Astrocyte of the hippocampus (primary cell): ENCODE results near the gene APBA2.

ENCODE experiments used
- DNase-seq: peaks from one replicate; pipeline ENCODE4 v3.0.0; 2011; ENCODE audit warnings: low read depth, low spot score

APBA2 gene

DNA sequence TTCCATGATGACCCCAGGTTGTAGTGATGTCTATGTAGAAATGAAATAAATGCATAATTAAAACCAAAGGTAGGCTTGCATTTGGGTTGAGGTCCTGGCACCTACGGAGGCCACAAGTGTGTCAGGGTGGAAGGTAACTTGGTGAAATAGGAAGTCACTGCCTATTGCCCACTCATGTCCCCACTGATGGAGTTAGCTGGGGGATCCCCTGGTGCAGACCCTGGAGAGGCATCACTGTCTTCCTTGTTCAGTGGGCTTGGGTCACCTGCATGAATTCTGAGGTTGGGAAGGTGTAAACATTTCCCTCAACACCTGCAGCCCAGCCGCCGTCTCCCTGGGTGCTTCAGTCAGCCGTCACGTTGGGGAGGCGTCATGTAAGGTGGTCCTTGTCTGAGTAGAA lies 97.1 kb downstream of the APBA2 start:
- no peak for DNase-seq

DNA sequence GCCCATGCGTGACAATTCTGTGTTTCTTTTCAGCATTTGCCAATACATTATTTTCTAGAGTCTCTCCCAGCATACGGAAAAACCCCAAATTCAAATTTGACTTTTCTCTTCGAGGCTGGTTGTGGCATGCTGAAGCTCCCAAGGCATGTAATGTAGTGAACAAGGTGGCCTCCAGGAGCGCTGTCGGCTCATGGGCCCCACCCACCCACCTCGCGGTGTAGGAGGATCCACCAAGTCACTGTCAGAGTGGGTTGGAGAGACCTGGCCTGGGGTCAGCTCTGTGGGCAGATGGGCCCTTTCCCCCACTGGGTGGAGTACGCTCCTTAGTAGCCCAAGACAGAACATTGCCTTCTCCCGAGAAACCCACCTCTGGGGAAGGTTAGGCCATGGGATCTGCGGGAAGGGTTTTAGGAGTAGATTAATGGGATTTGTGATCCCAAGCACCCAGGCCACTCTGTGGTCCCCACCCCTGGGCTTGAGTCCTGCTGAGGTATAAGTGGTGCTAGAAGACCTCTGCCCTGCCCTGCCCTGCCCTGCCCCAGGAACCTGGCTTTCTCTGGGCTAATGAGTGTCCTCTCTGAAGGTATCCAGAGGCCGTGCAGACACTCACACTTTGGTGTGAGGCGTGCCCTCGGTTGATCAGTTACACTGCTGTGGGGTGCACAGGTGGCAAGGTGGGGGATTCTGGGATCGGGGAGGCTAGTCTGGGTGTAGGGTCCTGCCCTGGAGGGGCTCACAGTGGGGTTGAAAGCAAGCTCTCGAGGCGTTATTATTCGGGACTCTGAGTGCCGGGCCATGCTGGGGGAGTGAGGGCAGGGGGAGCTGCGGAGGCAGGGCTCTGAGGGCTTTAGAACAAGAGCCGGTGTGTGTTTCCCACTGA lies 97.9 kb downstream of the APBA2 start:
- DNase-seq: no peak

DNA sequence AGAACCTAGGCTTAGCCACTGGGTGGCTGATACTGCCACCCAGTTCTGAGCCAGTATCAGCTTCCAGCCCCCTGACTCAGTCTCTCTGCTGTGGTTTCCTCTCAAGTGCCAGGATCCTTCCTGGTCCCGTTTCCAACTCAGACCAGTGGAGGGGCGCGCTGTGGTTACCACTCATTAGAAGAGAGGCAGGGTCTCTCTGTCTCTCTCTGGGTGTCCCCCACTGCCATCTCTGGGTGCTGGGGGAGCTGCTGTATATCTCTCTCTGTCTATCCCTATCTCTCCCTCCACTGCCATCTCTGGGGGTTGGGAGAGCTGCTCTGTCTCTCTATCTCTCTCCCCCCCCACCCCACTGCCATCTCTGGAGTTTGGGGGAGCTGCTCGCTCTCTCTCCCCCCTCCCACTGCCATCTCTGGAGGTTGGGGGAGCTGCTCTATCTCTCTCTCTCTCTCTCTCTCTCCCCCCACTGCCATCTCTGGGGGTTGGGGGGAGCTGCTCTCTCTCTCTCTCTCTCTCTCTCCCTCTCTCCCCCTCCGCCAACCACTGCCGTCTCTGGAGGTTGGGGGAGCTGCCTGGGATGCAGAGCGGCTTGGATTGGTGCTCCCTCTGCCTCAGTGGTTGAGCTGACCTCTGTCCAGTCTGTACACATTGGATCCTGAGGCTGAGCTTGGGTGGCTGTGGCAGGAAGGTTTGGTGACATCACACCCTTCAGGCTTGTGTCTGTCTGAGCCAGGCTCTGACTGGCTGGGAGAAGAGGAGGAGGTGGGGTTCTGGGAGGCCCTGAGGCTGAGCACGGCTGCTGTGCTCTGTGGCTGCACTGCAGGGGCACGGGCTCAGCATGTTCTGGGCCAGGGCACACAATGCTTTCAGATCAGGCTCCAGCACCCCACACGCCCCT lies 98.9 kb downstream of the APBA2 start:
- DNase-seq: peak; percentile 91

DNA sequence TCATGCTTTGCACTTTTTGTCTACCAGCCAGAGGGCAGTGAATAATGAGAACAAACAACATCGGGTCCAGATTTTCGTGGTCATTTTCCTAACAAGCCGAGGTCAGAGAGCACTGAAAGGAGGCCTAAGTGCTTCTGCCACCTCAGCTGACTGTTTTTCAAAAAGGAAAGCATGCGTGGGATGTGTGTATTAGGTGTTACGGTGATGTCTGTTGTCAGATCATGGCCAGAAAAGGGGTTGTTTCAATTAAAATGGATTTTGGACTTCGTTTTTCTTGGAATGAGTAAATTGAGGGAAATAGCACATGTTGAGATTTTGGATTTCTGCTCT lies 99.5 kb downstream of the APBA2 start:
- no peak for DNase-seq

DNA sequence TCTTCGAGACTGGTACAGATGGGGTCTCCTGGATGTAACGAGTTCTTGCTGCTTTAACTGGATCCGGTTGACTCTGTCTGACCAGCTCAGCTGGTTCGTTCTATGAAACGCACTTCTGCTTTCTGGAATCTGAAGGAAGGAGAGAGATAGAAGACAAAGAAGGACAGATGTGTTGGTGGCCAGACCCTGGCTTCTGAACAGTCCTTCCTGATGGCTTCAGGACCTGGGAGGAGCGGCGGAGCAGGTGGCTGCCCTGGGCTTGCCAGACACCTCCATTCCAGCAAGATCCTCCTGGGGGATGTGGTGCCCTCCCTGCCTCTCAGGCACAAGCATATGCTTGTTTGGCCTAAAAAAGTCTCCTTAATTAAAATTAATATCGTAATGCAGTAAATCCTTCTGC lies 99.9 kb downstream of the APBA2 start:
- DNase-seq: no peak

DNA sequence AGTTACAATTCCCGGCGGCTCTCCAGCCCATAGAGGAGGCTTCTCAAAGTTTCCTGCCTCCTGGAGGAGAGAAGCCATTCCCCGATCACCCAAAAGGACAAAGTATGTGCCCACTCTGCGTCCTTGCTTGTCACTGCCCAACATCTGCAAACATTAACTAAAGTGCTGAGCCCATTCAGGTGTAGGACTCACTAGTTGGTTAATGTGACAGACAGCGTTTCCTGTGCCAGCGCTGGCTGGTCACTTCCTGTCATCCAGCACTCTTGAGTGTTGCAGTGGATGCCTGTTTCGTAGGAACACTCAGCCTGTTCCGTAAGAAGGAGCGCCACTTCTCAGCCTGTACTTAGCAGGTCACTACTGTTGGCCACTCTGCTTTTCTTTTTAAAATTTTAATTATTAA lies 100.3 kb downstream of the APBA2 start:
- no peak for DNase-seq

DNA sequence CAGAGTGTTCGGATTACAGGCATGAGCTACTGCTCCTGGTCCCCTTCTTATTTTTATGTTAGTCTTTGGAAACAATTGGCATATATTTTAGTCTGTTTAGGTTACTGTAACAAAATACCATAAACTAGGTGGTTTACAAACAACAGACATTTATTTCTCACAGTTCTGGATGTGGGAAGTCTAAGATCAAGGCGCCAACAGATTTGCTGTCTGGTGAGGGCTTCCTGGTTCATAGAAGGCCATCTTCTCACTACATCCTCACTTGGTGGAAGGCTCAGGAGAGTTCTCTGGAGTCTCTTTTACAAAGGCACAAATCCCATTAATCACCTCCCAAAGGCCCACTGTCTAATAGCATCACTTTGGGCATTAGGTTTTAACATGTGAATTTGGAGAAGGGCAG lies 101.0 kb downstream of the APBA2 start:
- DNase-seq: no peak

DNA sequence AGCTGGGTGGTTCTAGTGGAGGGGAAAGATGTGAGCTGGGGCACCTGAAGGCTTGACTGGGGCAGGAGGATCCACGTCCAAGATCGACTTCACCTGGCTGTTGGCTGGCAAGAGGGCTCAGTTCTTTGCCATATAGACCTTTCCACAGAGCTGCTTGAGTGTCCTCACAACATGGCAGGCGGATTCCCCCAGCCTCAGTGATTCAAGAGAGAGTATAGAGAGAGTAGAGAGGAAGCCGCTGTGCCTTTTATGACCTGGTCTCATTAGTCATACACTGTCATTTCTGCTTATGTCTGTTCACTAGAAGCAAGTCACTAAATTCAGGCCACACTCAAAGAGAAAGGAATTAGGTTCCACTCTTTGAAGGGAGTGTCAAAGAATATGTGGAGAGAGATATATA lies 101.6 kb downstream of the APBA2 start:
- no peak for DNase-seq

DNA sequence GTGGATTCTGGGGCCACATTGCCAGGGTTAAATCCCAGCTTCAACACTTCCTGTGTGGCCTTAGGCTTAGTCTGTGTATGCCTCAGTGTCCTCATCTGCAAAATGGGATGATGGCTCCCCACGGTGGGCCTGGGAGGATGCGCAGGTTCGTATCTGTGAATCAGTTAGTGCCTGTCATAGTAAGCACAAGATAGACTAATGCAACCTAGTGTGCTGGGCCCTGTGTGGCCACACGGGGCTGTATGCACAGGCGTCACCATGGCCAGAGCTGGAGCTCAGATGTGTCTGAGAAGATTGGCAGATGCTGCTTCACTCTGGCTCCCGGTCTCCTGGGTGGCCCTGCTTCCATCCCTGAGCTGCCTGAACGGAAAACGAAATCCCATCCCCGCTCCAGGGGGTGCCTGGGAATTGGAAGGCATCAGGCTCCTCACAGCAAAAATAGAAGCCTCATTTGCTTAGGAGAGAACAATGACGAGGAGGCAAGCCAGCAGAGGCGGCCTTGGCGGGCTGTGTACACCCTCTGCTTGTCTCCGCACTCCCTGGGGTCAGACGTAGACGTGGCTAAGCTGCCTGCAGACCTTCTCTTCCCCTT lies 103.6 kb downstream of the APBA2 start:
- DNase-seq: peak; percentile 52

DNA sequence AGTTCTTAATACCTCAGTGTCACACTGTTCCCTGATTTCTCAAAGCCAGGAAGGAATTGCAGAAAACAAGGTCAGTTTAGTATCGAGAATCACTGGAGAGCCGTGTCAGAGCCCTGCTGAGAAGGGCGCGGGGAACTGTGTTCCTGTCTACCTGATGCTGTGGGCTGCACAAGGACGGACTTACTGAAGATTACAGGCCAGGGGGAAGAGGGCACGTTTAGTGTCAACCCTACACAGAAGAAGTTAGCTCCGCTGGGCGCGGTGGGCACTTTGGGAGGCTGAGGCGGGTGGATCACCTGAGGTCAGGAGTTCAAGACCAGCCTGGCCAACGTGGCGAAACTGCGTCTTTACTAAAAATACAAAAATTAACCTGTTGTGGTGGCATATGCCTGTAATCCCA lies 104.1 kb downstream of the APBA2 start:
- DNase-seq: no peak

DNA sequence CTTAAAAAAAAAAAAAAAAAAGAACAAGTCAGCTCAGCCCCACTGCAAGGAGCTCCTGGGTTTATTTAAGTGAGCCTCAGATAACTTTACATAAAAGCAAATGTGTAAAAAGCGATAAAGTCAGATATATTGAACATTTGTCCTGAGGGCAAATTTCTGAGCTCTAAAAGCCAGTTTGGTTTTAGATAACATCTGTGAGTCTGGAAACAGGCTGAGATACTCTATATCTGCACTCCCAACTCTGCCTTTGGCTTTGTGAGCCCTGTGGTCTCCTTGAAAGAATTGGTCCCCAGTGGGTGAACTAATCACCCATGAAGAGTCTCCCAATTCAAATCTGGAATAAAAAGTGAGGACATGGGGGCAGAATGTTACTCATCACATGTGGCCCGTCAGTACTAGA lies 104.6 kb downstream of the APBA2 start:
- DNase-seq: no peak

DNA sequence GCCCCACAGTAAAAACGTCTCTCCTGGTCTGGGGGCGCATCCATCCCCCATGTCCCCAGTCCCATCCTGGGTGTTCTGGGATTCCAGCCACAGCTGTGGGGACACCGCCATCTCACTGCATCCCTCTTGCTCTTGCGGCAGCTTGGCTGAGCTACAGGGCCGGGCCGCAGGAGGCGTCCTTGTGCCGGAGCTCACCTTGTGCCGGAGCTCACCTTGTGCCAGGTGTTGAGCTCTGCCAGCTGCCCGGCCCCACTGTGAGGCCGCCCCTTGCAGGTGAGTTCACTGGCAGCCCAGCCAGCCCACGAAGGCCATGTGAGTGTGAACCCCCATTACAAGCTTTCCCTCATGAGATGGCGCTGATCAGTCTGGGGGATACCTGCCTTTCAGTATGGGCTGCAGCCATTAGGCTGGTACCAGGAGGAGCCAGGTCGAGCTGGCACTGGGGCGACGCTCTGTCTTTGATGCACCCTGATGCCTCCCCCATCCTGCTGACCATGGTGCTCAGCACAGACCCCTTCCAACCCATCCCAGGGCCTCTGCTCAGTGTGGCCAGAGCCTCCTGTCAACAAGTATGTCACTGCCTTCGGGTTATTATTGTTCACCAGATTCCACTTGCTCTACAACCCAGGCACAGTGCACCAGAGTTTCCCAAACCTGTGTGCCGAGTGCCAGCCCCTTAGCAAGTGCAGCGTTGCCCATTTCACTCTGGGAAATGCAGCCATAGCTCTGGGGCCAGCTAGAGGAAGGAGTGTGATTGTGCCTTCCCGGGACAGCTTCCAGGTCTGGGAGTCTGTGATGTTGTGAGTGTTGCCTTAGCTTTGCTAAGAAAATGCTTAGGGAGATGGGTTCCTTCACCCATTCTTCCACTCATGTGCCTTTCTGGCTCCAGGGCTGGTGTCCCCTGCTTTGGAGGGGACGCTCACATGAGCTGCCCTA lies 105.7 kb downstream of the APBA2 start:
- DNase-seq: no peak

DNA sequence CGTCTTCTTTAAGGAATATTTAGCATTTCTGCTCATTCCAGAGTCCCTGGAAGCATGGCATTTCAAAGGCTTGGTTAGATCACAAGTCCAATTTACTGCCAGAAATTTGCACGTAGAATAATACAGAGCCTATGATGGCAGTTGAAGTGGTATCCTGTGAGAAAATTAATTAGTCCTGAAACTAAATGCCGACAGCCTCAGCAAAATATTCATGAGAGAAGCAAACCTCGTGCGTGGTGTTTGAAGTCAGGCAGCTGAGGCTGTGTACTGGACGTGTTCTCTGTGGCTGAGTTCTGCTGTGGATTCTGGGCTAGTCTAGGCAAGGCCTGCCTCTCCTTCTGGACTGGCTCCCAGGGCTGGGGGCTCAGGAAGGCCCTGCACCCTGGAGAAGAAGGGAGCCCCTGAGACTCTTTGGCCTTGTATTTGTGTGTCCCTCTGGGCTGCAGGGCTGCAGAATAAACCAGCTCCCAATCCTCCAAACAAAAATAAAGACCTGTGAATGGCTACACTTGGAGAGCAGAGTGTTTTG lies 106.6 kb downstream of the APBA2 start:
- DNase-seq: peak; percentile 28

DNA sequence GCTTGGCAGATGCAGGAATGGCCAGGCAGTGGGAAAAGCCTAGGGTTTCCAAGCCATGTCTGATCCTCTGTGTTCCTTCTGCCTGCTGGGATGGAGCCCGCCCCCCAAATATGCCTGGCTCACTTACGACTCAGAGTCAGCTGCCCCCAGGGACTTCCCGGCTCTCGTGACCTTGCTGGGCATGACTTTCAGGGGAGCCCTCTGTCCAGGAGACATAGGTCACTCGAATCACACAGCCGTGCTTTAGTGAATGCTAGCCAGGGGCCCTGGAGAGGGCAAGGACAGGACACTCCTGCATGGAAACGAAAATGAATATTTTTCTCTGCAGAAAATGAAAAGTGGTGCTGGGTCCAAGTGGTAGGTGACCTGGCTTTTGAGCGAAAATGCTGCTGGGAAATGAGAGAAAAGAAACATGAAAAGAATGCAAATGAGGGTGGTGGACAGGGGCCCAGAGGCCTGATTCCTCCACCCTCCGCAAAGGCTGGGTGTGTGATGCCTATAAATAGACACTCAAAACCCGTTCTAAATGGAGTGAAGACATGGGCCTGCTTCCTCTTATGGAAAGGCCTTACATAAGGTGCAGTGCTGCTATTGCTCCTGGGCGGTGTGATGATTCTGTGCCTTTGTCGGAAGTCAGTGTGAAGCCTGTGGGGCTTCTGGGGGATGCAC lies 107.4 kb downstream of the APBA2 start:
- DNase-seq: peak; percentile 70

DNA sequence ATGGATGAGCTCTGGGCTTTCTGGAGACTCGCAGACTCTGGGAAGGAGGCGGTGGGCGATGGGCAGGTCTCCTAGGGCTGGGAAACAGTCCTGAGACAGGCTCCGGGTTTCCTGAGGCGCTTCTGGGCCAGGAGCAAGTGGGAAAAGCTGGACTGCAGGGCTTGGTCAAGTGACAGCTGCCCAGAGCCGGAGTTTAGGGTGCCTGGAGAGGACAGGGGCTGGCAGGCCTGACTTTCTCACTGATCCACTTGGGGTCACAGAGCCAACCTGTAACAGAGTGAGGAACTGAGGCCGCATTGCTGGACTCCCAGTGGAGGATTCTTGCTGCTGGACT lies 107.9 kb downstream of the APBA2 start:
- DNase-seq: no peak

DNA sequence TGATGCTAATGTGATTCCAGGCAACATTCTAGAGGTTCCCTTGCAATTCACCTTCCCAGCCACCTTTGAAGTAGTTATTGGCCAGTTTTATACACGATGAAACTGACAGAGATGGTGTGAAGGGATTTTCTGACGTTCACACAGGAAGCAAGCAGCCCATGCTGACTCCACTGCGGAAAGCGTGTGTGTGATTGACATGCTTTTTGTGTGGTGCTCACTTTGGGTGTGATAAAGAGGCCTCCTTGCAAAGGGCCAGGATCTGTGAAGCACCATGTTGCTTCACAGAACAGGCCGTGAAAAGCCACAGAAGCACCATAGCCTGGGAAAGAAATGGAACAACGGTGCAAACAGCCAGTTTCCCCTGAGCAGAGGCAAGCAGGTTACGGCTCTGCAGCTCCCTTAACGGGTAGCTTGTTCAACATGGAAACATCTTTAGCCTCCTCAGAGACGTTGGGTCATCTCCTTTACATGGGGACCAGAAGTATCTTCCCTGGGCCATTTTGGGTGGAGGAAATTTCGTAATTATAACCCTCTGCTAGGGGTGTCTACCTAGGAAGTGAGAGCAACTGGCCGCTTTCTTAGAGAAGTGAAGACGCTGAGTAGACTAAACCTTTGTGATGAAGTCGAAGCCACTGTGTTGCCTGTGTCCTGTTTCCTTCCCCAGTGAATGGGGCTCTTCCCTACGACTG lies 108.5 kb downstream of the APBA2 start:
- DNase-seq: no peak

DNA sequence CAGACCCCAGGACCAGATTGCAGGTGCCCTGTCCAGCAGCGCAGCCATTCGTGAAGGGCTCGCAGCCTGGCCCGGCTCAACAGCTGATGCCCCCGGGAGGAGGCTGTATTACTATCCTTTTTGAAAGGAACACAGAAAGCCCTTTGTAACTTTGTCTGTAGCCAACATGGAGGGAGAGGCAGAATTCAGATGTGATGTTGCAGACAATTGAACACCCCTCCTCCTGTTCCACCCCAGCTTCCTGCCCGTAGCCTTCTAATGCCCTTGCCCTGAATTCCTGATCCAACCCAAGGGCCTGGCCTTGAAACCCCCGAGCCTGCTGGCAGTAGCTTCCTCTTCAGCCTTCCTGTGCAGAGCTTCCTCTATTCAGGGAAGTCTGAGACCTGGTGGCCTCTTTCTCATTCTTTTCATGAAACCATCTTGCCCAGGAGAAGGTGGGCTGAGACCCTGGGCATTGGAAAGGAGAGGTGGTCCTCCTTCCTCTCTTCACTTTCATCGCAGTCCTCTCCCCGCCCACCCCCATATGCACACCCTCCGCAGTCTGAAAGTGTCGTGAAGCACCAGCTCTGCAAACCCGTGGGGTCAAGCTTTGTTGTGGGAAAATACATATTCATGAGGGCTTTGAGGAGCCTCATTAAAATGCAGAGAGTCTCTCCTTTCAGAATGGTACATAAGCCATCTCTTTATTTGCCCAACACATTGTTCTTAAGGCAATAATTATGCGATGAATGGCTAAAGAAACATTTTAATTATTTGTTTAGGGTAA lies 109.2 kb downstream of the APBA2 start:
- DNase-seq: peak; percentile 55

DNA sequence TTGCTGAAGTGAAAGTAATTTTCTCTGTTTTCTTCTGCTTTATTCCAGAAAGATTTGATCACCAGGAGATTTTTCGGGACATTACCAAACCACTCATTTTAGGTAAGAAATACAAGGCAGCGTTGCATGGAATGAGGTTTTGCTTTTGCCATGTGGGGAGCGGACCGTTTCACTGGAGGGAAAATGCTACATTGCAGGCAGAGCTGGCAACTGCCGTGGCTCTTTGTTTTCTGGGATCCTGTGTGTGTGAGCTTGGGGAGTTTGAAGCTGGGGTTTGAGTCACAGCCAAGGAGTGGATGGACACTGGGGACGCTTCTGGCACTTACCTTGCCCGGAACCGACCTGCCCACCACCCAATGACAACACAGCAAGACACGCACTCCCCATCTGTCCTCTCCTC lies 109.9 kb downstream of the APBA2 start:
- DNase-seq: peak; percentile 45

DNA sequence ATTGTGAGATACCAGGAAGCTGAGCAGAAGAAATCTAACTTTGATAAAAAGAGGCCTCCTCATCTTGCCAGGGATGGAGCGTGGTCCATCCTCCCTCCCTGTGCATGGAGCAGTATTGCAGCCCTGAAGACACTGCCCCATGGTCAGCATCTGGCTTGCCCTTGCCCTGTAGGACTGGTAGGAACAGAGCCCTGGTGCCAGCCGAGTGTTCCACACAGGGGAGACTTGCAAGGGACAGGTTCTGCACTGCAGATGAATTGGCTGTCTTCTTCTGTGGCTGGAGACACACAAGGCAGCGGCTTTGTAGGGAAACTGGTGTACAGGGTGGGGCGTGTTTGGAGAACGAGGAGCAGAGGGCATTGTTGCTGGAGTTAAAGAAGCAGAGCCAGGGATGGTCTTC lies 110.5 kb downstream of the APBA2 start:
- DNase-seq: no peak
